HUDEP-2 (cell line): Measurements from ENCODE around the gene THAP4.

Experiments used
- DNase-seq, 76 experiments: peaks; one replicate each; lab custom pipeline; 2025; ENCODE audit not compliant: unreplicated experiment in 76 of 76; lab: John Stamatoyannopoulos, UW

THAP4 gene, protein sequence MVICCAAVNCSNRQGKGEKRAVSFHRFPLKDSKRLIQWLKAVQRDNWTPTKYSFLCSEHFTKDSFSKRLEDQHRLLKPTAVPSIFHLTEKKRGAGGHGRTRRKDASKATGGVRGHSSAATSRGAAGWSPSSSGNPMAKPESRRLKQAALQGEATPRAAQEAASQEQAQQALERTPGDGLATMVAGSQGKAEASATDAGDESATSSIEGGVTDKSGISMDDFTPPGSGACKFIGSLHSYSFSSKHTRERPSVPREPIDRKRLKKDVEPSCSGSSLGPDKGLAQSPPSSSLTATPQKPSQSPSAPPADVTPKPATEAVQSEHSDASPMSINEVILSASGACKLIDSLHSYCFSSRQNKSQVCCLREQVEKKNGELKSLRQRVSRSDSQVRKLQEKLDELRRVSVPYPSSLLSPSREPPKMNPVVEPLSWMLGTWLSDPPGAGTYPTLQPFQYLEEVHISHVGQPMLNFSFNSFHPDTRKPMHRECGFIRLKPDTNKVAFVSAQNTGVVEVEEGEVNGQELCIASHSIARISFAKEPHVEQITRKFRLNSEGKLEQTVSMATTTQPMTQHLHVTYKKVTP

DNA sequence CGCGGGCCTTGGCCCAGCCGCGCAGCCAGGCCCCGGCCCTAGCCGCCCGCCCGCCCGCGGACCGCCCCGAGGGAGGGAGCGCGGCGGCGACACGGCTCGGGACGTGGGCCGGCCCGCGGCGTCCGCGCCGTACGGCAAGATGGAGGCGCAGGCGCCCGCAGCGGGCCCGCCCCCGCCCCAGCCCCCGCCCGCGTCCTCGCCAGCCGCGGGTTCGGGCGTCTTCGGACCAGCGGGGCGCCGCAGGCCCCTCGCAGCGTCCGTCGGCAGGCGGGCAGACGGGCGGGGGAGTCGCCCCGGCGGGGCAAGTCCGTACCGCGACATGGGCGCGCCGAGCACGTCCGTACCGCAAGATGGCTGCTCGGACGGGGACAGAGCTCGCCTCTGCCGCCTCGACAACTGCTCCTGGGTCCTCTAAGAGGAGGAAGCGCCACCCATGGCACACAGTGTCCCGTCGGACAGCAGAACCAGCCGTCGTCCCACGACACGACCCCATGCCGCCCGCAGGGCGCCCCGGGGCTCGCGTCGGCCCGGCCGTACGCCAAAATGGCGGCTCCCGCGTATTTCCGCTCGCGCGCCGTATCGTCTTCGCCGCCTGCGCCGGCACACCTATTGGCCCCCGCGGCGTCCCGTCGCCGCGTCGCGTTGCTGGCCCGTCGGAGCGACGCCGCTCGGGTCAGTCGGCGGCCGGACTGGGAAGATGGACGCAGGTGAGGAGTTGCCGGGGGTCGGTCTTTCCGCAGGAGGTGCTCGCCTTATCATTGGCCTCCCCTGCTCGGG is at the start of gene THAP4, which contains the start of gene ATG4B:
THAP4 (minus strand) TSS at position 141 of the 777 bp plus-strand sequence. CDS start 141 bp downstream, outside the sequence.
ATG4B (plus strand) TSS at position 676 of the 777 bp plus-strand sequence; CDS start at position 698, 22 bp downstream.
- peak in 73 of 76 experiments; percentile 5 to 90 (median 63) for DNase-seq

DNA sequence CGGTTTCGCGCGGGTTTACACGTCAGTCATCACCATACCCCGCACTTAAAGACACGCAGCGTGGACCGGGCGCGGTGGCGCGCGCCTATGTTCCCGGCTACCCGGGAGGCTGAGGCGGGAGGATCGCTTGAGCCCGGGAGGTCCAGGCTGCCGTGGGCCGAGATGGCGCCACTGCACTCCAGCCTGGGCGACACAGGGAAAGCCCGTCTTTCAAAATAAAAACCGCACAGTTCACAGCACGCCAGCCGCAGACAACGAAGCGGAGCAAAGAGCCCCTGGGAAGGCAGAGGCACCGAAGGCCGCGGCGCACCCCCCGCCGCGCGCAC is 49.3 kb upstream of the THAP4 start:
- DNase-seq = peak in 3 of 76 experiments; percentile 24 to 56 (median 54)

DNA sequence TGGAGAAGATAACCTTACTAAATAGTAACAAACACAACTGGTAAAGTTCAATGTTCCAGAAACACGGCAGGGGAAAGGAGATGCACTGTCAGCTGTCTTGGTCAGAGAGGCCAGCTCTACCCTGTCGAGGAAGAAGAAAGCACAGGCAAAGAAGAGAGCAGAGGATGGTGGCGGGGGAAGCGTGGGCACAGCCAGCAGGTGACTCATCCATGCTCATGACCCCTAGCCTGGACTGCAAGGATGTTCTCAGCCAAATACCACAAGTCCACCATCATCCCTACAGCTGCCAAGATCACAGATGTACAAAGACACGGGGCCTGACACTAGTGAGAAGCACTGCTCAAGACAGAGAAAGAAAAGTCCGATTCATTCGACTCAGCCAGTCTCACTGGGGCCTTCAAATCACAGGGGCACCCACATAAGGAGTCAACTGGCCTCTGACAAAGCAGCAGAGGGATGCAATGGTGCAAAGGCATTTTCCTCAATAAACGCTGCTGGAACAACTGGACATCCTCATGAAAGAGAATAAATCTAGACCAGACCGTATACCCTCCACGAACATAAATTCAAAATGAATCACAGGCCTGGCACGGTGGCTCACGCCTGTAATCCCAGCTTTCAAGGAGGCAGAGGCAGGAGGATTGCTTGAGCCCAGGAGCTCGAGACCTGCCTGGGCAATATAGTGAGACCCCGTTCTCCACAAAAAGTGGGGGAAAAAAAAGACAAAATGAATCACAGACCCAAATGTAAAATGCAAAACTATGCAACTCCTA is 44.1 kb upstream of the THAP4 start:
- DNase-seq = peak in 2 of 76 experiments; percentile 5 to 10

DNA sequence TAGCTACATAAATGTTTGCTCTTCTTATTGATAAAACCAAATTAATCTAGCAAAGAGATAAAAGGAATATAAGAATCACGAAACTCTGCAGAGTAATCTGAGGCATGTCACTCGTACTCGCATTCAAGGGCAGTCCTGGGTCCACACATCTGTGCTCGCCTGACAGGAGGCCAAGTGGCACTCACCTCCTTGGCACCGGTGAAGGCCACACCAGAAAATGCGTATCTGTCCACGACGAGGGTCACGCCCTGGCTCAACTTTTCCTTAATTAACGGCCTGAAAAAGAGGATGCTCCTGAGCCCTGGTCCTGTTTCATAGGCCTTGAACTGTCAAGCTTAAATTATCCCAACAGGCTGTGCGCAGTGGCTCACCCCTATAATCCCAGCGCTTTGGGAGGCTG is 43.1 kb upstream of the THAP4 start:
- DNase-seq = no peak

DNA sequence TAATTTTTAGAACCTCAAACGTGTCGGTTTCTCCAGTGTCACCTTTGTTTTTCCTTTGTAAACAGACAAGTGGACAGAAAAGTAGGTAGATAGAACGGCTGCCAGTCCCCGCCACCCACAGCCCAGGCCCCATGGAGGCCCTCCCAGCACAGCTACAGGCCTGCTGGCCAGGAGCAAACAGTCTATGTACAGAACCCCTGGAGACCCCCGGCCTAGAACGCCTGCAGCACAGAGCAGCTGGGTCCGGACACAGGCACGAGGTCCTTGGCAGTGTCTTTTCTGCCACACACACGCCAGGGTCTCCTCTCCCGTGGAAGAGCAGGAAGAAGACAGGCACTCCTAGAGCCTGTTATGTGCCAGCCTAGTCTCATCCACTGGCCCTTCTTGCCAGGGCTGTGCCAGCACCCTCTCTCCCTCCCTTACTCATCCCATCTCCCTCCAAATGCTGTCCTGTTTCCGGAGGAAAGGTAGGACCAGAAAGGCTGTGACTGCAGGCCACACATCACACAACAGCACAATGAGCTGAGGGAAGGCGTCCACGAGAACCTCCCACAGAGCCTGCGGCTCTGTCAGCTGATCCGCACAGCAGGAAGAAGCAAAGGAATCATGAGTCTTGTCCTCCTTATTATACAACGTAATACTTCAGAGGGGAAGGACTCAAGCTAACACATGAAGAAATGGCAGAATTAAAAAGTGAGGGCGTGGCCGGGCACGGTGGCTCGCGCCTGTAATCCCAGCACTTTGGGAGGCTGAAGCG is 42.0 kb upstream of the THAP4 start:
- DNase-seq = no peak

DNA sequence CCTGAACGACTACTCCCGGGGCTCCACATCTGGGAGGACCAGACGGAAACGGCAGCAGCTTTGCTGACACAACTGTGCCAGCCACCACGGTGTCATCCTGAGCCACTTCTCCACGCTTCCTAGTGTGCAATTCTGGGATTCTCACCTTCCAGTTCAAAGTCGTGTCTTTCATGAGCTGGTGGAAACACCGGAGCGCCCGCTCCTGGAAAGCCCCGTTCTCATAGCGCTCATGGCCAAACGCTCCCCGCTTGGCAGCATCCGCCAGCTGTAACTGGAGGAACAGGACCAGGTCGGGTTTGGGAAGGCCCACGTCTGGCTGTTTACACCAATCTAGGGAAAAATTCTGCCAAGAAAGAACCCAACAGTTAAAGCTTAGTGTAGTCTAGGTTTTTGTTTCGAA is 41.3 kb upstream of the THAP4 start:
- DNase-seq = no peak

DNA sequence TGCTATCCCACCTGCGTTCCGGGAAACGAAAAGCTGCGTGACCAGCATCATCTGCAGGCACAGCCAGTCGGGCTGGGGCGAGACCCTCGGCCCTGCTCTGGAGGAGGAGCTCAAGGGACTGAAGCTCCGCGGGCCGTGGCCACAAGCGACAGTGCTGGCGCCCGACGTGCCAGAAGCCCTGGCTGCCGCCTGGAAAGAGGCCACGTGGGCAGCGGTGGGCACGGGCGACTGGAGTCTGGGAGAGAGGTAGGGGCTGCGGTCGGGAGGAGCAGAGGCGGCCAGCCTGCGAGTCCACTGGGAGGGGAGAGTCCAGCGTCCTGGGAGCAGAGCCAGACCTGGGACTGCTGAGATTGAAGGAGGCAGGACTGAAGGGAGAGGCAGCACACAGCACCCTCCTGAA is 40.4 kb upstream of the THAP4 start:
- no peak for DNase-seq

DNA sequence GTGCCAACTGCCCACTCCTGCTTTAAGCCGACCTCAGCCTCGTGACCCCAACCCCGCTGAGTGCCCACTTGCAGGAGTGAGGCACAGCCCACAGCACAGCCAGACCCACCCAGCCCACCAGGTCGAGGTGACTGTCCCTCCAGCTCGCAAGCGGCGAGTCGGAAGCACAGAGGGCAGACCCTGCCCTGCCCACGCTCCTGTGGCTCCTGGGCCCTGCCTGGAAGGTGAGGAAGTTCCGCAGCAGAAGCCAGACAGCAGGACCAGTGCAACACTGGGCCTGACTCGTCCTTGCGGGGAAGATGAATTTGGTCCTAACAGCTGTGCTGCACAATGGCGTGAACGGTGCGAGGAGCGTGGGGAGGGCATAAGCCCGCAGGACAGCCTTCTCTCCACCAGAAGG is 39.7 kb upstream of the THAP4 start:
- DNase-seq = no peak

DNA sequence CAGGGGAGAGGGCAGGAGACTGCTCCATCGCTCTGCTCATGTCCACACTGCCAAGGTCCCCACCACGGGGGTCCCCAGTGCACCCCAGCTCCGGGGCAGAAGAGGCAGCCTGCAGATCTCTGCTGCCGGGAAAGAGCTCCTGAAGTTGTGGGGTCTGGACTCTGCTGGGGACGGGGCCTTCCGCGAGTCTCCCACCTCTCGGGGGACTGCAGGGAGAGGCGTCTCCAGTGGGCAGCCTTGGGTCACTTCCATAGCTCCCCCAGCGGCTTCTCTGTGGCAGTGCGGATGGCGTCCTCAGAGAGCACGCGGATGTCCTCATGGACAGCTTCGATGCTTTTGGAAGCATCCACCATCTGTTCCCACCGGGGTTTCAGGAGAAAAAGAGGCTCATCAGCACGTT is 38.9 kb upstream of the THAP4 start:
- no peak for DNase-seq

DNA sequence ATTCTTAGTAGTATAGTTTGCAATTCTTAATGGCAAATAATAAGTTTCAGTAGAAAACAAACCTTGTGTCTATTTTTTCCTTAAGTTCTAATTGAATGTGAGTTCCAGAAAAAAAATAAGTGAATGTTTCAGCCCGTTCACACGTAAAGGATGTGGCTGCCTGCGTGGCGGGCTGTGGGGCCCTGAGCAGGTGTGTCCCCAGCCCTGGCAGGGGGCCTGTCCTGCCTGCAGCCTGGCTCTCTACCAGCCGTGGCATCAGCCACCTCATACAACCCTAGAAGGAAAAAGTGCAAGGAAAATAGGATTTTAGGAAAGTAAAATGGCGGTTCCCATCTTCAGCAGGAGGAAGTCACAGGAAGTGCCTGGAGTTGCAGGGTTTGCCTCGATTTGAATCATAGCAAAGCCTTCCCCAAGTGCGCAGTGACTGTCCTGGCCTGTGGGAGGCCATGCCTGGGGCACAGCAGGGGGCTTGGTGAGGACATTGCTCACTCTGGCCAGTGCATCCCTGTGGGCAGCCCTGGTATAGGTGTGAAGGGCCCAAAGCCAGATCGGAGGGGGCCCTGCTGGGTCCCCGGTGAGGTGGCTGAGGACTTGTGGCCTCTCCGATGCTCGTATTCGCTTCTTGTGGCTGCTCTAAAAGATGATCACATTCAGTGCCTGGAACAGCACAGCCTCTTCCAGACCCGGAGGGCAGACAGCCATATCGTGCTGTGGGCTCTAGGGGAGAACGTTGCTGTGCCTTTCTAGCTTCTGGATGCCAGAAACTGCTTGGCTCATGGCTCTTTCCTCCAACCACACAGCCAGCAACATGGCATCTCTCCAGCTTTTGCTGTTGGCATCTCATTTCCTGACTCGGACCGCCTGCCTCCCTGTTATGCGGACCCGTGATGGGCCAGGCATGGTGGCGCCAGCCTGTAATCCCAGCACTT is 37.1 kb upstream of the THAP4 start:
- DNase-seq = no peak

DNA sequence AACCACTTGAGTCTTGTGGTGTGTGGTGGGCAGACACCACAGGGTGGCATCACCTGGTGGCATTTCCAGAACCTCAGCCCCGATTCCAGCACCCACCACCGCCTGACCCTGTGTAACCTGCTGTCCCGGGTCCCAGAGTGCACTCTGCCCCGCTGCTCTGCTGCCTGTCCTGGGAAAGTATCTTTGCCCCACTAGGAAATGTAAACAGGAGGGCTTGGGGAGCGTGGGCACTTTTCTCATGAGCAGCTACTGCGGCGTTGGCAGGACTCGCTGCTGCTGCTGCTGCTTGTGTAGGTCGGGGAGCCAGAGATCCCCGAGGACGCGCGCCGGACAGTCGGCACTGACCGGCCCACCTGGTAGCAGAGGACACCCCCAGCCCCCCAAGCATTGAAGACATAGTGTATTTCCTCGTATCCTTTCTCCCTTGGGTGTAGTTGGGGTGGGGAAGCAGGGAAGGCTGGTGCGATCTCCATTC is 36.3 kb upstream of the THAP4 start:
- DNase-seq = no peak

DNA sequence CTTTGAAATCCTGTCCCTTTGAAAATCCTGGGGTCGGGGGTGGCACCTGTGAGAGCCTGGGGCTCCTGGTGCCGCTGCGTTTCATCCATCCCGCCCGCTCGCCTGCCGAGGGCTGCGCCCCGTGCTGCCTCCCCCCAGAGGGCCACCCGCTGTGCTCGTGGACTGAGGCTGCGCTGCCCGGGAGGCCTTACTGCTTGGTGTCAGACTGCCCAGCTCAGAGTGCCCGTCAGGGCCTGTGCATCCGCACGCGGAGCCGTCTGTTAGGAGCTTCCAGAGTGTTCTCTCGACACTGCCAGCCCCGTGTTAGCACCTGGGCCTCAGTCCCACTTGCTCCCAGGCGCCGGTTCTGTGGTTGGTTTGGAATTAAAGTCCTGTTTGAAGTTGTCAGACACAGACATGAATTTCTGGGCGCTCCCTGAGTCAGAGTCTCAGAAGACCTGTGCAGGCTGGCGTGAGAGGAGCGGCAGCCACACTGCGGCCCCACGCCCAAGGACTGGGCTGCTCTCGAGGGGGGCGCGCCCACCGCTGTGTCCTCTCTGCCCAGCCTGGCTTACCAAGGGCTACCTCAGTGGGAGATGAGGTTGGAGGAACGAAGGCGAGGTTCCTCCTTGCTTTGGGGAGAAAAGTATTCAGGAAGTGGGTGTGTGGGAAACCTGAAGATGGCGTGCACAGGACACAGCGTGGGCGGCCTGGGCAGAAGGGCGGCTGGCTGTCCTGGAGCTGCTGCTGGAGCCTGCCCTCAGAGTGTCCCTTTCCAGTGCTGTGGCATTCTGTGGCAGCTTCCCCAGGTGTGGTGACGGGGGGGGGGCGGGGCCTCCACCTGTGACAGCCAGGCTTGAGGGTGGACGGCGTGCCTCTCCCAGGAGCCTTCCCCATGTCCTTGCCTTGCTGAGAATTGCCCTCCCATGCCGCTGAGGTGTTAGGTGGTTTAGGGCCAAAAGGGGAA is 35.6 kb upstream of the THAP4 start:
- DNase-seq = no peak

DNA sequence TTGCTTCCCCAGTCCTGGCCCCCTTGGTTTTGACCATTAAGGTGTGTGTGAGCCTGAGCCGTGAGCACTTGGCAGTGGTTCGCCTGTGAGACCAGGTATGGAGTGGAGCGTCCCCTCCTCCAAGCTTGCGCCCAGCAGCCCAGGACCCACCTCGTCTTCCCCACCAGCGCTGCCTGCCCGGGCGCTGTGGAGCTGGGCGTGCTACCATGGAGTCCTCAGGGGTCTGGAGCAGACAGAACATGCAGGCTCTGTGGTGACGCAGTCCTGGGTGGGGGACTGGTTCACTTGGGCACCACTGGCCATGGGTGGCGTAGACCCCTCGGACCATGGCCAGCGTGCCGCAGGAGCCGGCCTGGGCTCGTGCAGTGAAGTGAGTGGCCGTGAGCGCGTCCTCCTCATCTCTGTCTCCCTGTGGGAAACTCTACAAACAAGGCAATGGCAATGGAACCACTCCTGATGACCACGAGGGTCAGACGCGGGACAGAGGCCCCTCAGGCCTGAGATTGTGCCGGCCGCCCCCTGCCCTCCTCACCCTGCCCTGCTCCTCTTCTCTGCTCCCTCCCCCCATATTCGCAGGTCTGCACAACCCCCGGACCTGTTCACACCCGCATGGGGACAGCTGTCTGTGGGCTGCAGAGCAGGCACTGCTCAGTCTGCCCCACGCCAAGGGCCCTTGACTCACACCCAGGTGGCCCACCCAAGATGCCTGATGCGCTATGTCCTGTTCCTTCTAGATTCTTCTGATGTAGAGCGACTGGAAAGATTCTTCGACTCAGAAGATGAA is 34.7 kb upstream of the THAP4 start:
- no peak for DNase-seq

DNA sequence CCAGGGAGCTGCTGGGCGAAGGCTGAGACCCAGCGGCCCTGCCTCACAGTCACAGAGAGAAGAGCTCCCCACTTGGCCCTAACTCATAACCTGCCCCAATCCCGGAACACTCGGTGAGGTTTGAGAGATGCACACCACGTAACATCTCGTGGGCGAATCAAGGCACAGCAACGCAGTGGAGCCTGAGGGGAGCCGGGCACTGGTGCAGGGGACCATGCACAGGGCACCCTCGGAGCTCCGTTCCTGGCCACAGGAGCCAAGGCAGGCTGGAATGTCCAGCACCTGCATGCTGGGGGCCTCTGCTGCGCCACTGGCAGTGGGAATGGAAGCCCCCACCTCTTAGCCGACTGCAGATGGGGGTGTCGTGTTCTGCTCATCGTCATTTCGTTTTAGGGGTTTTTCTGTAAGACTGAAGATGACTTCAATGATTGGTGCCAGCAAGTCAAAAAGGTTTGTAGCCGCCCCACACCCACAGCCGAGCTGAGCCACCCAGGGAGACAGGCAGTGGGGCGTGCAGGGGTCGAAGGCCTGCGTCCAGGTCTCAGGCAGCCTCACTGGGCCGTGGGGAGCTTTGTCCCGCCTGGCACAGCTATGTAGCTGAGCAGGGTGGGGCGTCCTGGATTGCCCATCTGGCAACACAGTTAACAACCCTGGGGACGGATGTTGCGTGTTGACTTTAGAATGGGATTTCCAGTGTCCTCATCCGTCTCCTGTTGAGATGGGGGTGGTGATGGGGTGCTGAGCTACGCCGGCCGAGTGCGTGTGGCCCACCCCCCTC is 33.6 kb upstream of the THAP4 start:
- DNase-seq = no peak

DNA sequence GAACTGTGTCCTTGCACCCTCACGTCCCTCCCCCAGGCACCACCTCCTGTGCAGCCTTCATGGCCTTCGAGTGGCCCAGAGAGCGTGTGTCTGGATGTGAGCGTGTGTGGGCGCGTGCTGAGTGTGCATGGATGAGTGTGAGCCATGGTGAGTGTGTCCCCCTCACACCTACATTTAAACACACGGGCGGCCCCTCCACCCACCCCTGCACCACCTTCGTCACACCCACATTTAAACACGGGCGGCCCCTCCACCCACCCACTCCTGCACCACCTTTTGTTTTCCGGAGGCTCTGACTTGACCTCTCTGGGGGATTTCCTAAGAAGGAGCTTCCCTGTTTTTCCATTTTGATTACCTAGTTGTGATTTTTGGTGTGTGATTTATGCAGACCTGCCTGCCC is 31.9 kb upstream of the THAP4 start:
- no peak for DNase-seq

DNA sequence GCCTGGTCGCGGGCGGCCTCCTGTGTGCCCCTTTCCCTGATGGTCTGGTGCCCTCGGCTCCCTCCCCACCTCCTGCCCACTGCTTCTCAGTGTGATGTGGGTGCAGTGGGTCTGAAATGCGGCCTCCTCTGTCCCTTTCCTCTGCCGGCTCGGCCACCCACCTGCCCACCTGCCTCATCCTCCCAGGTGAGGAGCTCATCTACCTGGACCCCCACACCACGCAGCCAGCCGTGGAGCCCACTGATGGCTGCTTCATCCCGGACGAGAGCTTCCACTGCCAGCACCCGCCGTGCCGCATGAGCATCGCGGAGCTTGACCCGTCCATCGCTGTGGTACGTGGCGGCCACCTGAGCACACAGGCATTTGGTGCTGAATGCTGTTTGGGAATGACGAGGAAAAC is 31.4 kb upstream of the THAP4 start:
- DNase-seq = no peak
